SHP77 (cell line): ENCODE measurements around the gene ABCB10.

Experiments
- DNase-seq, 2 experiments: peaks; one replicate each; lab custom pipeline; 2025; lab: John Stamatoyannopoulos, UW

ABCB10 gene

DNA sequence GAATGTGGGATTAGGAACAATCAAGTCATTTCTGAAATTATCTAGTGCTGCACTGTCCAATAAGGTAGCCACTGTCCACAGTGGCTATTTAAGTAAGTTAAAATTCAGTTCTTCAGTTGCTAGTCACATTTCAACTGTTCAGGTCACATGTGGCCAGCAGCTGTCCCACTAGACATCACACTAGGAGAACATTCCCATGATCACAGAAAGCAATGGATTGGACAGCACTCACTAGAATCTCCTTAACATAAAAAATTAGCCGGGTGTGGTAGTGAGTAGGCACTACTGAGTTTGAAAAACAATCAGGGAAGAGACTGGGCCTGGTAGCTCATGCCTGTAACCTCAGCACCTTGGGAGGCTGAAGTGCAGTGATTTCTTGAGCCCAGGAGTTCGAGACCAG lies 84.0 kb downstream of the ABCB10 start:
- no peak for DNase-seq

DNA sequence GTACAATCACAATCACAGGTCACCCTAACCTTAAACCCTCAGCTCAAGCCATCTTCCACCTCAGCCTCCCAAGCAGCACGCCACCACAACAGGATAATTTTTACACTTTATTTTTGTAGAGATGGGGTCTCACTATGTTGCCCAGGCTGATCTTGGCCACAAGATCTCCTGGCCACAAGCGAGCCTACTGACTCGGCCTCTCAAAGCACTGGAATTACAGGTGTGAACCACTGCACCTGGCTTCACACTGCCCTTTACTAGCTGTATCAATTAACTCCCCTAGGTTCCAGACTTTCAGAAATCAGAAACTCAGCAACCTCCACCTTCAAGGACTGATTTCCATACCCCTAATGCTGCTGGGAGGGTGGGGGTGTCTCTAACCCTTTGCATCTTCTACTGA lies 87.3 kb downstream of the ABCB10 start:
- no peak for DNase-seq

GRCh38 chr1:229470406-229471043 lies 88.0 kb downstream of the ABCB10 start:
- no peak for DNase-seq

- no peak for DNase-seq
Observed at GRCh38 chr1:229466887-229467286, 91.6 kb downstream of the ABCB10 start.
